Pancreas (tissue), 10 donors: Measurements from ENCODE around the gene LRFN2. TPM values are rescaled to one million over a fixed set of nuclear protein-coding genes. Genes with fewer than 3 reads are reported as not detected.

Experiments used
- ATAC-seq, 4 donors: fragments of 200-7000 bp; cut with Tn5 transposase; one replicate each; pipeline versions ENCODE4 v1.8.0 to v1.9.1; 2020; ENCODE audit warnings: mild to moderate bottlenecking in 4 of 4, moderate library complexity in 4 of 4
- DNase-seq, 6 donors: peaks; one replicate each; pipeline ENCODE4 v3.0.0-alpha.2; 2020
- FAIRE-seq: peaks from 2 replicates; lab custom pipeline; 2012; peaks lifted over from hg19 to GRCh38; lab: Jason Lieb, UNC
- H3K27ac ChIP-seq, 4 donors: fragments of 200-600 bp; sonication (generic); 1 replicate in 3 of 4; 2 replicates in 1 of 4; pipeline versions ENCODE4 v1.5.0 to v1.8.0; 2020
- H3K27me3 ChIP-seq, 4 donors: fragments of 200-600 bp; one replicate each; pipeline ENCODE4 v1.8.0; 2021
- H3K36me3 ChIP-seq, 3 donors: fragments of 200-600 bp; sonication (generic) in 1 of 3; one replicate each; pipeline versions ENCODE4 v1.5.0 to v1.8.0; 2020 to 2021
- H3K4me1 ChIP-seq, 3 donors: fragments of 200-600 bp; one replicate each; pipeline ENCODE4 v1.8.0; 2021
- H3K4me3 ChIP-seq, 4 donors: fragments of 200-600 bp; sonication (generic) in 2 of 4; one replicate each; pipeline versions ENCODE4 v1.5.0 to v1.8.0; 2020 to 2021
- H3K9me3 ChIP-seq, 4 donors: fragments of 200-600 bp; one replicate each; pipeline ENCODE4 v1.8.0; 2021
- CTCF ChIP-seq, 4 donors: fragments of 200-600 bp; sonication (generic) in 3 of 4; IDR thresholded peaks; one replicate each; pipeline versions ENCODE4 v1.5.0 to v1.8.0; 2021; ENCODE audit warnings: antibody characterized with exemption in 4 of 4
- WGBS, 2 donors: extraction: QIAGEN DNeasy Blood & Tissue Kit; methylation state at CpG; one replicate each; pipeline ENCODE4 v1.1.7; 2013; 5-methylcytosine and 5-hydroxymethylcytosine counted together
- intact Hi-C, 3 donors: fragments of 100-400 bp; cut with DNase I; formaldehyde crosslinking; loops; one replicate each; pipeline versions ENCODE4 v1.11.1 to v1.14.2; 2022
- polyA plus RNA-seq, 2 donors: library from polyadenylated mRNA; stranded (reverse); fragments of 200-250 nt; gene quantifications; one replicate each; pipeline ENCODE4 v1.2.3, GENCODE V29; 2013
- total RNA-seq, 6 donors: library from RNA; stranded (reverse); fragmentation: NEBNext Ultra II Directional in 4 of 6; extraction: Animal tissue kit (Norgen Biotek cat#: 25700) in 4 of 6; gene quantifications; one replicate each; pipeline versions ENCODE4 v1.2.1 to v1.2.4, GENCODE V29; 2021 to 2023
- donor health status: healthy with polysubstance abuse.
- donor health status: DM: no; HTN: no; CAD: no; lungs with moderate emphysema.
- donor health status: DM: no; HTN: no; CAD: no.
- donor health status: control.
- donor health status: control.
- donor health status: Bipolar disorder and iron deficiency.
- donor health status: DM: yes; HTN: yes; CAD: no.
- donor health status: DM: no; HTN: no; CAD: no.
- donor health status: DM: no; HTN: no; CAD: no.
- donor health status: DM: yes; HTN: yes; CAD: no.

LRFN2 gene
- total and polyA plus RNA-seq, 8 donors = 0.22 to 1.5 (median 0.54) TPM

DNA sequence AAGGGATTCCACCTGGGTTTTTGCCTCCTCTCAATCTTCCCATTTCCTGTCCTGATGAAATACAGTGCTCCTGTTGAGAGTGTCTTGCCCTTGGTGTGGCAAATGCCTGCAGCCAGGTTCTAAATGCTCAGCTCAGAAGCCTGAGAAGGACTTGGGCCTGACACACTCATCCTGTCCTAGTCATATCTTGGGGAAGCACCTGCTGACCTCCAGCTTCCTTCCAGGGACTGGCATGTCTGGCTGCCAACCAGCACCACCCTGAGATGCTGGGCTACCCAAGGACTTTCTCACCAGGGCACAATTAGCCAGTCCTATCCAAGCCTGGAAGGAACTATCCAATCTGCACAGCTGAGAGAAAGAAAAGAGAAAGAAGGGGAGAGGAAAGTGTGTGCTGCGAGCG, 43.4 kb downstream of the LRFN2 start:
- no peak for ATAC-seq
- H3K27me3 ChIP-seq = no peaks in the 10 kb centered on the region
- no peaks in the 10 kb centered on the region for H3K9me3 ChIP-seq
- no peaks in the 10 kb centered on the region for H3K4me1 ChIP-seq
- WGBS, 2 donors = 89 to 92% methylated on average over 2 of the region's 2 CpGs
- DNase-seq = no peak
- intact Hi-C loops = no loop called here
- FAIRE-seq = no peak
- no peaks in the 10 kb centered on the region for H3K36me3 ChIP-seq
- H3K4me3 ChIP-seq = no peak overlapping the region
- H3K27ac ChIP-seq = no peak overlapping the region
- TF ChIP-seq CTCF (IDR thresholded peaks at IDR 0.05) = no peak

GRCh38 chr6:40543146-40543545, 44.0 kb downstream of the LRFN2 start:
- Histone ChIP-seq H3K4me1 (no peaks in the 10 kb centered on the region), H3K4me3 (no peak overlapping the region), H3K27ac (no peak overlapping the region), H3K36me3 (no peaks in the 10 kb centered on the region), H3K9me3 (no peaks in the 10 kb centered on the region), H3K27me3 (no peaks in the 10 kb centered on the region)
- 92 to 96% methylated on average over 5 of the region's 5 CpGs for WGBS, 2 donors
- no peak for TF ChIP-seq CTCF (IDR thresholded peaks at IDR 0.05)
- ATAC-seq (no peak), FAIRE-seq (no peak), DNase-seq (no peak)
- intact Hi-C loops = no loop called here

DNA sequence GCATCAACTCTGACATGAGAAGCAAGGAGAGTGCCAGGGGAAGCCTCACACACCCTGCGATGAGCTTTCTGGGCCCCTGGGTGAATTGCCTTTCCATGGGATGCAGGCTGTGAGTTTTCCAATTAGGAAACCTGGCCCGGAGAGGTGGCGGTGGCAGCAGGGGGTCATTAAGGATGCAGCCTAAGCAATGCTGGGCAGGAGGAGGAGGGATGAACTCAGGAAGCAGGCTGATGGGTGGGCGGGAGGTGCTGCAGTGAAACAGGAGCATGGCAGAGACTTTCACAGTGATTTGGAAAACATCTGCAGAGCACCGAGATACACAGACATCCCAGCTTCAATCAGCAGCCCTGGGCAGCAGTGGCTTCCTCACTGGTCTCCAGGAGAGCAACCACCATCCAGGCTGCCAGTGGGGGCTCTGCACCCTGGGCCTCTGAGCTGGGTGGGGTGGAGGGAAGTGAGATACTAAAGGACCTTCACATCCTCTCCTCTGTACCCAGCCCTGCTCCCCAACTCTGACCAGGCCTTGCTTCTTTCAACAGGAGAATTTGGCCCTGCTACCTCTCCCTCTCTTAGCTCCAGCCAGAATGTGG, 44.9 kb downstream of the LRFN2 start:
- 72 to 81% methylated on average over 5 of the region's 5 CpGs for WGBS, 2 donors
- FAIRE-seq (no peak), ATAC-seq (no peak), DNase-seq (no peak)
- H3K27ac ChIP-seq = no peak overlapping the region
- no peaks in the 10 kb centered on the region for H3K4me1 ChIP-seq
- no peaks in the 10 kb centered on the region for H3K9me3 ChIP-seq
- intact Hi-C loops = no loop called here
- no peaks in the 10 kb centered on the region for H3K27me3 ChIP-seq
- no peak for TF ChIP-seq CTCF (IDR thresholded peaks at IDR 0.05)
- no peak overlapping the region for H3K4me3 ChIP-seq
- no peaks in the 10 kb centered on the region for H3K36me3 ChIP-seq

- DNase-seq (no peak), ATAC-seq (no peak), FAIRE-seq (no peak)
These were observed 45.5 kb downstream of the LRFN2 start for GRCh38 chr6:40541556-40542174.

More at GRCh38 chr6:40541556-40542174, 45.5 kb downstream of the LRFN2 start:
- no peaks in the 10 kb centered on the region for H3K27me3 ChIP-seq
- no peak overlapping the region for H3K27ac ChIP-seq
- no peak for TF ChIP-seq CTCF (IDR thresholded peaks at IDR 0.05)
- no peaks in the 10 kb centered on the region for H3K4me1 ChIP-seq
- no peak overlapping the region for H3K4me3 ChIP-seq
- intact Hi-C loops = no loop called here
- H3K36me3 ChIP-seq = no peaks in the 10 kb centered on the region
- no peaks in the 10 kb centered on the region for H3K9me3 ChIP-seq
- WGBS, 2 donors = 46 to 55% methylated on average over 9 of the region's 9 CpGs
